ENCODE data around the gene EIF2S3. TPM values are rescaled to one million over a fixed set of nuclear protein-coding genes. Genes with fewer than 3 reads are reported as not detected.

EIF2S3 gene
- total and polyA plus RNA-seq, 2 of the 4 experiments (the other 2 are of a cell fraction): 97.9 to 416 TPM

DNA sequence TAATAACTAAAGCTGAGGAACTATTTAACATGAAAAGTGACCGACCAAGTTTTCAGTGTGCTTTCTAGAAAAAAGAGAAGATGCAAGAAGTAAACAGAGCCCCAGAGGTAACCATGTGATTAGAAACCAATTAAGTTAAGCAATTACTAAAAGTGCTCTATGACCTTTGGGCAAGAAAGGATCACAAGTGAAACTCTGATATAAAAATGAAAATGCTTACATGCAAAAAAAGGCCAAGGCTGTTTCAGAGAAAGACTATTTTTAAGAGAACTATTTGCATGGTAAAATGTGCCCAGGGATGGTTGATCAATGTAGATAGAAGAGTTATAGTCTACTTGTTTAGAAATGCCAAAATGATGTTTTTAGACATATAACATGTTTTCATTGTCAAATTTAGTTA, 49.7 kb upstream of the EIF2S3 start:
- Histone ChIP-seq H4K8ac (ENCODE audit: low read depth in 2 of 2, low read length in 2 of 2) (no peak overlapping the region), H4K5ac (ENCODE audit: low read depth, low read length) (no peak overlapping the region), H2AK5ac (ENCODE audit: low read depth, low read length) (no peak overlapping the region), H3K79me1 (ENCODE audit: low read depth in 1 of 2, low read length in 2 of 2) (peaks cover 0 to under 1% of the 10 kb centered on the region in 2 experiments; a peak in 2 of 4 replicates), H3K56ac (ENCODE audit: extremely low read depth, insufficient read depth, low read length) (no peak overlapping the region), H3K14ac (replicated peaks; ENCODE audit: low read depth, low read length) (no peak overlapping the region), H3K18ac (ENCODE audit: low read depth, low read length) (no peak overlapping the region), H3K4me1 (ENCODE audit: control insufficient read depth, insufficient read depth, low read length) (no peaks in the 10 kb centered on the region), H4K91ac (ENCODE audit: insufficient read depth, low read depth, low read length) (no peak overlapping the region), H3K4me3 (ENCODE audit: insufficient read depth, low read depth, low read length) (no peak overlapping the region), H3K27ac (ENCODE audit: insufficient read depth, low read length) (no peak overlapping the region), H2BK20ac (ENCODE audit: low read depth, low read length) (no peak overlapping the region), H2AFZ (replicated peaks; ENCODE audit: low read length, poor library complexity) (no peak overlapping the region), H3K4ac (ENCODE audit: low read depth, low read length) (no peak overlapping the region), H3K23ac (ENCODE audit: low read depth, low read length) (no peak overlapping the region), H2BK5ac (ENCODE audit: low read depth, low read length, poor library complexity, severe bottlenecking) (no peak overlapping the region), H4K20me1 (ENCODE audit: insufficient read depth, low read length) (no peaks in the 10 kb centered on the region), H3K27me3 (ENCODE audit: control insufficient read depth, insufficient read depth, low read length) (no peaks in the 10 kb centered on the region; the same call in 1 of the 2 replicates), H3K36me3 (ENCODE audit: control insufficient read depth, insufficient read depth, low read length) (peaks cover 5% of the 10 kb centered on the region), H3K4me2 (ENCODE audit: low read depth, low read length) (no peak overlapping the region), H3K9me1 (ENCODE audit: insufficient read depth, low read length) (no peaks in the 10 kb centered on the region), H2AK9ac (replicated peaks; ENCODE audit: low read depth, low read length, poor library complexity) (no peak overlapping the region), H3K9me3 (ENCODE audit: control insufficient read depth, insufficient read depth, low read length) (no peaks in the 10 kb centered on the region), H3K9ac (ENCODE audit: low read depth, low read length) (no peak overlapping the region), H2BK120ac (ENCODE audit: low read depth, low read length) (no peak overlapping the region), H2BK15ac (ENCODE audit: low read depth, low read length) (no peak overlapping the region)
- WGBS, 2 experiments (ENCODE audit: extremely low coverage in 2 of 2, insufficient read length in 1 of 2): no CpG with 5 or more reads among the region's 1 CpG
- ATAC-seq (ENCODE audit: low read depth): no peak
- in situ Hi-C loops (cut with MboI; ENCODE audit: low sequenced_read_pairs) (no loop called here), dilution Hi-C loops (cut with HindIII; ENCODE audit: low sequenced_read_pairs, unreplicated experiment) (no loop called here), intact Hi-C loops (cut with micrococcal nuclease) (no loop called here)
- CTCF ChIA-PET: no interaction called here
- BruUV-seq (replicated peaks): no TSS peak
- POLR2A ChIA-PET (ENCODE audit: unreplicated experiment): no interaction called here
- TF ChIP-seq RAD21 (IDR thresholded peaks at IDR 0.05; ENCODE audit: low read length) (no peak), ELK1 (IDR thresholded peaks at IDR 0.05; ENCODE audit: borderline replicate concordance, low read depth, low read length) (no peak), NFE2L2 (IDR thresholded peaks at IDR 0.05; ENCODE audit: low read depth, low read length) (no peak), MXI1 (IDR thresholded peaks at IDR 0.05; ENCODE audit: borderline replicate concordance, low read depth, low read length) (no peak), MAFK (IDR thresholded peaks at IDR 0.05; ENCODE audit: low read depth, low read length) (no peak), FOS (IDR thresholded peaks at IDR 0.05; ENCODE audit: low read depth, low read length) (no peak), RFX5 (IDR thresholded peaks at IDR 0.05; ENCODE audit: low read depth, low read length) (no peak), POLR2A (IDR thresholded peaks at IDR 0.05; ENCODE audit: low read depth, low read length) (no peak), CHD1 (IDR thresholded peaks at IDR 0.05; ENCODE audit: low read depth, low read length) (no peak), MAZ (IDR thresholded peaks at IDR 0.05; ENCODE audit: borderline replicate concordance, low read depth, low read length) (no peak), BHLHE40 (IDR thresholded peaks at IDR 0.05; ENCODE audit: low read depth, low read length) (no peak)
- DNase-seq: no peak
